CD14-positive monocyte (primary cell): ENCODE data around the gene SERPINA4. TPM values are rescaled to one million over a fixed set of nuclear protein-coding genes. Genes with fewer than 3 reads are reported as not detected.
"Not testable (repeated sequence)": the region's sequence is repeated elsewhere in the genome, so short reads cannot be mapped to it uniquely, and the experiment has no call there.

Experiments used
- DNase-seq, 3 donors: peaks; one replicate each; pipeline ENCODE4 v3.0.0-alpha.2; 2011 to 2022
- H2AFZ ChIP-seq: 2 replicates; pipeline ENCODE4 v1.6.0; 2012; ENCODE audit warnings: mild to moderate bottlenecking, low read depth, low read length, inconsistent platforms; ENCODE audit not compliant: insufficient read depth, poor library complexity, severe bottlenecking
- H3K27ac ChIP-seq, 2 donors: 1 replicate in 1 of 2; 2 replicates in 1 of 2; pipeline ENCODE4 v1.5.1; 2012 to 2013; ENCODE audit warnings: low read length in 2 of 2, control low read depth in 1 of 2, inconsistent platforms in 1 of 2, low read depth in 1 of 2, mild to moderate bottlenecking in 1 of 2
- H3K27me3 ChIP-seq, 2 donors: one replicate each; pipeline versions ENCODE4 v1.6.0 to v1.6.1; 2011 to 2013; ENCODE audit warnings: low read length in 2 of 2; ENCODE audit not compliant: control insufficient read depth in 2 of 2, insufficient read depth in 2 of 2
- H3K36me3 ChIP-seq, 2 donors: replicated peaks in 1 of 2; 1 replicate in 1 of 2; 2 replicates in 1 of 2; pipeline versions ENCODE4 v1.5.1 to v1.6.1; 2012 to 2013; ENCODE audit warnings: low read length in 2 of 2, control low read depth in 1 of 2, inconsistent platforms in 1 of 2, mild to moderate bottlenecking in 1 of 2; ENCODE audit not compliant: insufficient read depth in 2 of 2, control insufficient read depth in 1 of 2
- H3K4me1 ChIP-seq, 2 donors: 1 replicate in 1 of 2; 2 replicates in 1 of 2; pipeline versions ENCODE4 v1.5.1 to v1.6.1; 2012 to 2013; ENCODE audit warnings: low read length in 2 of 2, control low read depth in 1 of 2, inconsistent platforms in 1 of 2, mild to moderate bottlenecking in 1 of 2, moderate library complexity in 1 of 2; ENCODE audit not compliant: insufficient read depth in 2 of 2, control insufficient read depth in 1 of 2
- H3K4me2 ChIP-seq: replicated peaks from 2 replicates; pipeline ENCODE3; 2012; ENCODE audit warnings: low read length, moderate library complexity, mild to moderate bottlenecking; ENCODE audit not compliant: poor library complexity, severe bottlenecking; ENCODE audit errors: extremely low read depth
- H3K4me3 ChIP-seq, 3 experiments: fragments of 200-600 bp in 1 of 3; sonication (generic) in 1 of 3; replicated peaks in 1 of 3; 1 replicate in 2 of 3; 2 replicates in 1 of 3; pipeline ENCODE4 v1.5.1; 2011 to 2013; ENCODE audit warnings: low read length in 3 of 3, mild to moderate bottlenecking in 3 of 3, control low read depth in 2 of 3, low read depth in 2 of 3, inconsistent platforms in 1 of 3, moderate library complexity in 1 of 3
- H3K79me2 ChIP-seq: 2 replicates; pipeline ENCODE4 v1.6.0; 2012; ENCODE audit warnings: mild to moderate bottlenecking, control low read depth, inconsistent platforms, low read length, moderate library complexity; ENCODE audit not compliant: insufficient read depth
- H3K9ac ChIP-seq: 2 replicates; pipeline ENCODE4 v1.6.0; 2017; ENCODE audit warnings: low read length, mild to moderate bottlenecking; ENCODE audit not compliant: insufficient read depth, poor library complexity, severe bottlenecking
- H3K9me3 ChIP-seq, 2 donors: replicated peaks in 1 of 2; 1 replicate in 1 of 2; 2 replicates in 1 of 2; pipeline versions ENCODE4 v1.5.1 to v1.6.1; 2012 to 2013; ENCODE audit warnings: low read length in 2 of 2, control low read depth in 1 of 2; ENCODE audit not compliant: control insufficient read depth in 1 of 2, insufficient read depth in 1 of 2
- H4K20me1 ChIP-seq: 2 replicates; pipeline ENCODE4 v1.6.0; 2012; ENCODE audit warnings: mild to moderate bottlenecking, low read length, control low read depth, moderate library complexity; ENCODE audit not compliant: insufficient read depth
- H3K27ac Mint-ChIP-seq, 7 donors: one replicate each; pipeline ENCODE4 v1.8.0; 2020; ENCODE audit warnings: mild to moderate bottlenecking in 7 of 7, mixed read lengths in 7 of 7, moderate library complexity in 6 of 7, inconsistent platforms in 2 of 7
- H3K27me3 Mint-ChIP-seq, 3 donors: one replicate each; pipeline ENCODE4 v1.8.0; 2021 to 2022; ENCODE audit warnings: low read depth in 3 of 3, mild to moderate bottlenecking in 3 of 3, mixed read lengths in 3 of 3, moderate library complexity in 3 of 3, inconsistent platforms in 1 of 3
- H3K36me3 Mint-ChIP-seq, 2 donors: one replicate each; pipeline ENCODE4 v1.8.0; 2020; ENCODE audit warnings: mixed read lengths in 2 of 2, inconsistent platforms in 1 of 2, mild to moderate bottlenecking in 1 of 2
- H3K4me1 Mint-ChIP-seq: one replicate; pipeline ENCODE4 v1.8.0; 2020; ENCODE audit warnings: mild to moderate bottlenecking, mixed read lengths
- H3K4me3 Mint-ChIP-seq, 2 donors: one replicate each; pipeline ENCODE4 v1.8.0; 2020; ENCODE audit warnings: mild to moderate bottlenecking in 2 of 2, mixed read lengths in 2 of 2, moderate library complexity in 1 of 2
- H3K9me3 Mint-ChIP-seq, 7 donors: one replicate each; pipeline ENCODE4 v1.8.0; 2020 to 2022; ENCODE audit warnings: mixed read lengths in 7 of 7, mild to moderate bottlenecking in 6 of 7, moderate library complexity in 6 of 7, inconsistent platforms in 2 of 7
- WGBS: methylation state at CpG from one replicate; pipeline ENCODE4 v1.1.5; 2013; ENCODE audit warnings: missing lambda C conversion rate; ENCODE audit not compliant: insufficient coverage; 5-methylcytosine and 5-hydroxymethylcytosine counted together
- intact Hi-C, 2 donors: fragments of 100-400 bp; cut with micrococcal nuclease; formaldehyde crosslinking; loops; one replicate each; pipeline versions ENCODE4 v1.15.0 to v1.15.1; 2023
- polyA plus RNA-seq, 3 donors: library from polyadenylated mRNA; depleted of rRNA in 1 of 3; unstranded in 2 of 3; stranded (reverse) in 1 of 3; fragments of 300-500 nt in 2 of 3; fragments of >200 nt in 1 of 3; fragmentation: Illumina TruSeq in 2 of 3; gene quantifications; 1 replicate in 2 of 3; 2 replicates in 1 of 3; pipeline ENCODE4 v1.2.3, GENCODE V29; 2012 to 2021
- TF ChIP-seq, protein P1 (sequence below): fragments of 200-600 bp; IDR thresholded peaks from one replicate; pipeline ENCODE4 v1.8.0; 2022; ENCODE audit warnings: antibody characterized with exemption, mild to moderate bottlenecking

The SERPINA4 gene
- polyA plus RNA-seq, 3 donors: not detected

DNA sequence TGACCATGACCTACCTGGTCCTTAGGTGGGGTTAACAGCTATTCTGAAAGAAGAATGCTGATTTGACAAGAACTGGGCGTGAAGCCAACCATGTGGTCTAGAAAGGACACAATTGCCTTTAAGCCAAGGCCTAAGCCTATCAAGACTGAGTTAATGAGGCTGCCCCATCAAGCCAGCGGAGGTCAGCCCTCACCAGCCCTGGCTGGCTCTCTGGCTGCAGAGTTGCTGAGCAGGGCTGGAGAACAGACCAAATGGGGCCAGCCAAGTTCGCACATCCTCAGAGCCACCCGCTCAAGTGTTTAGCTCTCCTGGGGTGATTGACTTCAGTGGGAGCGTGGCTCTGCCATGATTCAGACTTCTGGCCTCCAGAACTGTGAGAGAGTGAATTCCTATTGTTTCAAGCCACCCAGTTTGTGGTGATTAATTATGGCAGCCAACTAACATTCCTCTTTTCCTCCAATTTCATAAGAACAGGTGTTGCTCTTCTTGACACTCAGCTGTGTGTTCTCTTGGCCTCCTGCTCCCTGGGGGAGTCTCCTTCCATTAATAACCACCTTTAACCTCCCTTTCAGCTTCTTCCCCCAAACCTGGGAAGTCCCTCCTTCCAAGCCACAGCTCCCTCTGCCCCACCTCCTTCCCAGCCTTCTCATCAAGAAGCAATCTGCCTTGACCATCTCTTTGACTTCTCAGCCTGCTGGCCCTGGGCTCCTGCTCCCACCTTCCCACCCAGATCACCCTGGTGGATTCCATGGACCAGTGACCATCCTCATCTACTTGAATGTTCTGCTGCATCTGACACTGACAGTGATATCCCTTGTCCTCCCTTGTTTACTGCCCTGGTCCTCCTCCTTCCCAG is 14.7 kb downstream of the SERPINA4 start:
- H3K9me3 Mint-ChIP-seq: peaks cover 0 to 12% (median 3%) of the 10 kb centered on the region in 7 donors
- Histone ChIP-seq H4K20me1 (no peaks in the 10 kb centered on the region), H2AFZ (no peak overlapping the region), H3K27me3 (no peaks in the 10 kb centered on the region), H3K4me1 (no peaks in the 10 kb centered on the region), H3K4me3 (no peak overlapping the region), H3K79me2 (no peaks in the 10 kb centered on the region), H3K27ac (no peak overlapping the region), H3K9me3 (peaks cover 0 to under 1% of the 10 kb centered on the region in 2 donors), H3K4me2 (no peak overlapping the region), H3K9ac (no peak overlapping the region), H3K36me3 (no peaks in the 10 kb centered on the region)
- peaks cover 0 to 2% (median 2%) of the 10 kb centered on the region in 3 donors for H3K27me3 Mint-ChIP-seq
- no peak overlapping the region for H3K27ac Mint-ChIP-seq
- no peaks in the 10 kb centered on the region for H3K4me1 Mint-ChIP-seq
- H3K4me3 Mint-ChIP-seq: no peak overlapping the region
- 98% methylated on average over 5 of the region's 5 CpGs for WGBS
- no peaks in the 10 kb centered on the region for H3K36me3 Mint-ChIP-seq
- intact Hi-C loops: no loop called here
- TF ChIP-seq, protein P1, sequence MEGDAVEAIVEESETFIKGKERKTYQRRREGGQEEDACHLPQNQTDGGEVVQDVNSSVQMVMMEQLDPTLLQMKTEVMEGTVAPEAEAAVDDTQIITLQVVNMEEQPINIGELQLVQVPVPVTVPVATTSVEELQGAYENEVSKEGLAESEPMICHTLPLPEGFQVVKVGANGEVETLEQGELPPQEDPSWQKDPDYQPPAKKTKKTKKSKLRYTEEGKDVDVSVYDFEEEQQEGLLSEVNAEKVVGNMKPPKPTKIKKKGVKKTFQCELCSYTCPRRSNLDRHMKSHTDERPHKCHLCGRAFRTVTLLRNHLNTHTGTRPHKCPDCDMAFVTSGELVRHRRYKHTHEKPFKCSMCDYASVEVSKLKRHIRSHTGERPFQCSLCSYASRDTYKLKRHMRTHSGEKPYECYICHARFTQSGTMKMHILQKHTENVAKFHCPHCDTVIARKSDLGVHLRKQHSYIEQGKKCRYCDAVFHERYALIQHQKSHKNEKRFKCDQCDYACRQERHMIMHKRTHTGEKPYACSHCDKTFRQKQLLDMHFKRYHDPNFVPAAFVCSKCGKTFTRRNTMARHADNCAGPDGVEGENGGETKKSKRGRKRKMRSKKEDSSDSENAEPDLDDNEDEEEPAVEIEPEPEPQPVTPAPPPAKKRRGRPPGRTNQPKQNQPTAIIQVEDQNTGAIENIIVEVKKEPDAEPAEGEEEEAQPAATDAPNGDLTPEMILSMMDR: no peak
- DNase-seq: no peak

DNA sequence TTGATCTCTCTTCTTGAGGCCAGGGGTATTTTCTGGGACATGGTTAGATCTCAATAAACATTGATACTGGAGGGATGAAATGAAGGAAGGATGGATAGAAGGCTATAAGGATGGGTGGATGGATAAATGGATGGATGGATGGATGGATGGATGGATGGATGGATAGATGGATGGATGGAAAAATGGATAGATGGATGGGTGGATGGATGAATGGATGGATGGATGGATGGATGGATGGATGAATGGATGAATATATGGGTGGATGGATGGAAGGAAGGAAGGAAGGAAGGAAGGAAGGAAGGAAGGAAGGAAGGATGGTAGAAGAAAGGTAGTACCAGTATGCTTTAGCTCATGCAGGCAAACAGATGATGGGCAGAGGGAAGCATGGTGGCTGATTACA is 16.2 kb downstream of the SERPINA4 start:
- H3K9me3 Mint-ChIP-seq, H3K4me2 ChIP-seq, H3K4me3 ChIP-seq, H3K4me1 Mint-ChIP-seq, H3K9ac ChIP-seq, H3K27me3 Mint-ChIP-seq, H3K4me1 ChIP-seq, H3K4me3 Mint-ChIP-seq, H3K27ac Mint-ChIP-seq, H3K9me3 ChIP-seq, H3K36me3 Mint-ChIP-seq, H3K79me2 ChIP-seq, H3K27ac ChIP-seq, H2AFZ ChIP-seq, intact Hi-C loops, H3K36me3 ChIP-seq, H3K27me3 ChIP-seq, H4K20me1 ChIP-seq, DNase-seq: not testable (repeated sequence)
